ENCODE measurements around the gene ISCU. TPM values are rescaled to one million over a fixed set of nuclear protein-coding genes. Genes with fewer than 3 reads are reported as not detected.

The ISCU gene
- polyA plus RNA-seq, 1 donor (not counting 4 experiments of a cell fraction or from before 2014, with no cell fraction given) = 106 TPM

DNA sequence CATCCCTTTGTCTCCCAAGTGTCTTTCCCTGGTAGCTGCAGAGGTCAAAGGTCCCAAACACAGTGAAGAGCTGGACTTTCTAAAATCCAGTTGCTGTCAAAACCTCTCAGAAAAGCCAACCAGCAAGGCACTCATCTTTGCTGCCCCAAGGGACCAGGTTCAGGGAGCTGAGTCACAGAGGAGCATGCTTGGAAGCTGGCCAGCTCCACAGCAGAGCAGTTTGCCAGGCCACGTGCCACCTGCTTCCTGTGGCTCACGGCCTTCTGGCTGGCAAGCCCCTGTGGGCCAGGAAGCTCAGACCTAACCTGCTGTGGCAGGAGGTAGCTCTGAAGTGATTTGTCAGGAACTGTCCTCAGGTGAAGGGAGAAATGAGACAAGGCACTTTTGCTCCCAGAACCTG, 3.6 kb downstream of the ISCU start:
- peaks cover 20% of the 10 kb centered on the region for H3K4me1 ChIP-seq (ENCODE audit: control insufficient read depth, extremely low read depth, insufficient read depth, low read length)
- H3K79me2 ChIP-seq (ENCODE audit: control insufficient read depth, insufficient read depth, low read length) = peaks cover 11% of the 10 kb centered on the region
- TF ChIP-seq, protein P1, sequence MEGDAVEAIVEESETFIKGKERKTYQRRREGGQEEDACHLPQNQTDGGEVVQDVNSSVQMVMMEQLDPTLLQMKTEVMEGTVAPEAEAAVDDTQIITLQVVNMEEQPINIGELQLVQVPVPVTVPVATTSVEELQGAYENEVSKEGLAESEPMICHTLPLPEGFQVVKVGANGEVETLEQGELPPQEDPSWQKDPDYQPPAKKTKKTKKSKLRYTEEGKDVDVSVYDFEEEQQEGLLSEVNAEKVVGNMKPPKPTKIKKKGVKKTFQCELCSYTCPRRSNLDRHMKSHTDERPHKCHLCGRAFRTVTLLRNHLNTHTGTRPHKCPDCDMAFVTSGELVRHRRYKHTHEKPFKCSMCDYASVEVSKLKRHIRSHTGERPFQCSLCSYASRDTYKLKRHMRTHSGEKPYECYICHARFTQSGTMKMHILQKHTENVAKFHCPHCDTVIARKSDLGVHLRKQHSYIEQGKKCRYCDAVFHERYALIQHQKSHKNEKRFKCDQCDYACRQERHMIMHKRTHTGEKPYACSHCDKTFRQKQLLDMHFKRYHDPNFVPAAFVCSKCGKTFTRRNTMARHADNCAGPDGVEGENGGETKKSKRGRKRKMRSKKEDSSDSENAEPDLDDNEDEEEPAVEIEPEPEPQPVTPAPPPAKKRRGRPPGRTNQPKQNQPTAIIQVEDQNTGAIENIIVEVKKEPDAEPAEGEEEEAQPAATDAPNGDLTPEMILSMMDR (optimal IDR thresholded peaks at IDR 0.05 in 1 of 3, IDR thresholded peaks at IDR 0.05 in 1 of 3, conservative IDR thresholded peaks at IDR 0.05 in 1 of 3; ENCODE audit: extremely low read depth in 1 of 3, insufficient read depth in 2 of 3, low read length in 3 of 3) = no peak
- TF ChIP-seq EZH2 (IDR thresholded peaks at IDR 0.05; ENCODE audit: low read length) = no peak
- peaks cover 28 to 40% of the 10 kb centered on the region in 2 experiments for H3K36me3 ChIP-seq (ENCODE audit: control insufficient read depth in 2 of 2, extremely low read depth in 1 of 2, insufficient read depth in 2 of 2, low read length in 2 of 2)
- H3K9me3 ChIP-seq (ENCODE audit: control insufficient read depth, low read depth, low read length) = no peaks in the 10 kb centered on the region
- peak; percentile 84 for DNase-seq (ENCODE audit: low read depth, low spot score)
- H3K4me2 ChIP-seq (ENCODE audit: control insufficient read depth, extremely low read depth, insufficient read depth, low read depth, low read length) = peak overlapping the region; percentile 25
- H3K4me3 ChIP-seq (ENCODE audit: control insufficient read depth in 2 of 3, extremely low read depth in 1 of 3, insufficient read depth in 2 of 3, low read depth in 1 of 3, low read length in 3 of 3) = no peak overlapping the region
- no peak overlapping the region for H2AFZ ChIP-seq (ENCODE audit: control insufficient read depth, low read length)
- peak overlapping the region; percentile 45 for H3K9ac ChIP-seq (ENCODE audit: control insufficient read depth, extremely low read depth, insufficient read depth, low read length)
- H3K27ac ChIP-seq (ENCODE audit: control insufficient read depth, insufficient read depth, low read length) = peak overlapping the region; percentile 67
- no peaks in the 10 kb centered on the region for H3K9me1 ChIP-seq (ENCODE audit: control insufficient read depth, extremely low read depth, insufficient read depth, low read length)
- FAIRE-seq = peak; percentile 92
- H4K20me1 ChIP-seq (ENCODE audit: control insufficient read depth, extremely low read depth, insufficient read depth, low read length) = no peaks in the 10 kb centered on the region
- no peaks in the 10 kb centered on the region for H3K27me3 ChIP-seq (ENCODE audit: control insufficient read depth, extremely low read depth, insufficient read depth, low read length)
- dilution Hi-C loops (cut with MboI; ENCODE audit: extremely low pct_ligation_motif_present, low sequenced_read_pairs) = no loop called here

DNA sequence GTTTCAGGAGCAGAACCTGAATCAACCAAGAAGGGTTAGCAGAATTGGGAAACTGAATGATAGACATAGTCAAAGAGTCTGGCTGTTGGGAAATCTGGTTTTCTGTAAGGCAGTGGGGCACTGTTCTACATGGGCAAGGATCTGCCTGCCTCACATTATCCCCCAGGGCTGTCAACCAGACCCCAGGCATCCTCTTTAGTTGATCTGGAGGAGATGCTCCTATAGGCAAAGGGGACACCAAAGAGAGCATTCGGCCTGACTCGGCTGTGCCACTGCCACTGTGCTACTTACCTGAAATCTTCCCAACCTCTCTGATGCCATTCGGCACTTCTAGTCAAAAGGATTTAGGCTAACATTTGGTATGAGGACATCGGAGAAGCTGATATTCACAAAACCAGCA, 4.1 kb downstream of the ISCU start:
- H3K79me2 ChIP-seq (ENCODE audit: control insufficient read depth, insufficient read depth, low read length) = peaks cover 11% of the 10 kb centered on the region
- no peaks in the 10 kb centered on the region for H3K27me3 ChIP-seq (ENCODE audit: control insufficient read depth, extremely low read depth, insufficient read depth, low read length)
- no peaks in the 10 kb centered on the region for H3K9me3 ChIP-seq (ENCODE audit: control insufficient read depth, low read depth, low read length)
- TF ChIP-seq, protein P1 (optimal IDR thresholded peaks at IDR 0.05 in 1 of 3, IDR thresholded peaks at IDR 0.05 in 1 of 3, conservative IDR thresholded peaks at IDR 0.05 in 1 of 3; ENCODE audit: extremely low read depth in 1 of 3, insufficient read depth in 2 of 3, low read length in 3 of 3) = no peak
- no peak for TF ChIP-seq EZH2 (IDR thresholded peaks at IDR 0.05; ENCODE audit: low read length)
- no peaks in the 10 kb centered on the region for H4K20me1 ChIP-seq (ENCODE audit: control insufficient read depth, extremely low read depth, insufficient read depth, low read length)
- peaks cover 20% of the 10 kb centered on the region for H3K4me1 ChIP-seq (ENCODE audit: control insufficient read depth, extremely low read depth, insufficient read depth, low read length)
- H3K27ac ChIP-seq (ENCODE audit: control insufficient read depth, insufficient read depth, low read length) = peak overlapping the region; percentile 67
- peak overlapping the region; percentile 25 for H3K4me2 ChIP-seq (ENCODE audit: control insufficient read depth, extremely low read depth, insufficient read depth, low read depth, low read length)
- DNase-seq (ENCODE audit: low read depth, low spot score) = no peak
- no peak overlapping the region for H2AFZ ChIP-seq (ENCODE audit: control insufficient read depth, low read length)
- FAIRE-seq = no peak
- no peaks in the 10 kb centered on the region for H3K9me1 ChIP-seq (ENCODE audit: control insufficient read depth, extremely low read depth, insufficient read depth, low read length)
- peaks cover 28 to 40% of the 10 kb centered on the region in 2 experiments for H3K36me3 ChIP-seq (ENCODE audit: control insufficient read depth in 2 of 2, extremely low read depth in 1 of 2, insufficient read depth in 2 of 2, low read length in 2 of 2)
- peak overlapping the region; percentile 45 for H3K9ac ChIP-seq (ENCODE audit: control insufficient read depth, extremely low read depth, insufficient read depth, low read length)
- dilution Hi-C loops (cut with MboI; ENCODE audit: extremely low pct_ligation_motif_present, low sequenced_read_pairs) = no loop called here
- no peak overlapping the region for H3K4me3 ChIP-seq (ENCODE audit: control insufficient read depth in 2 of 3, extremely low read depth in 1 of 3, insufficient read depth in 2 of 3, low read depth in 1 of 3, low read length in 3 of 3)

Data from keratinocyte (primary cell).